Mesenchymal stem cell (in vitro differentiated cells and primary cell): ENCODE measurements around the gene MSN.

Source experiments
- DNase-seq: peaks from one replicate; pipeline ENCODE4 v3.0.0-alpha.2; 2013
- H2AFZ ChIP-seq: one replicate; pipeline ENCODE4 v1.6.1; 2013; ENCODE audit warnings: low read depth, mild to moderate bottlenecking, control low read depth, inconsistent platforms, low read length, moderate library complexity
- H2AK5ac ChIP-seq: 2 replicates; pipeline ENCODE4 v1.6.1; 2013; ENCODE audit warnings: low read length, moderate library complexity, mild to moderate bottlenecking, inconsistent platforms; ENCODE audit not compliant: severe bottlenecking
- H2BK120ac ChIP-seq: one replicate; pipeline ENCODE4 v1.6.1; 2013; ENCODE audit warnings: low read depth, mild to moderate bottlenecking, inconsistent platforms, low read length, moderate library complexity
- H2BK12ac ChIP-seq, 2 experiments: one replicate each; pipeline ENCODE4 v1.6.1; 2013; ENCODE audit warnings: inconsistent platforms in 2 of 2, low read length in 2 of 2, mild to moderate bottlenecking in 2 of 2, moderate library complexity in 2 of 2, control low read depth in 1 of 2
- H2BK15ac ChIP-seq: one replicate; pipeline ENCODE4 v1.6.1; 2013; ENCODE audit warnings: mild to moderate bottlenecking, low read depth, inconsistent platforms; ENCODE audit not compliant: poor library complexity, severe bottlenecking
- H2BK5ac ChIP-seq: 2 replicates; pipeline ENCODE4 v1.6.1; 2013; ENCODE audit warnings: low read depth, mild to moderate bottlenecking, low read length, control low read depth, inconsistent platforms; ENCODE audit not compliant: poor library complexity, severe bottlenecking
- H3K14ac ChIP-seq, 2 experiments: one replicate each; pipeline ENCODE4 v1.6.1; 2013; ENCODE audit warnings: inconsistent platforms in 2 of 2, low read length in 2 of 2, control low read depth in 1 of 2, mild to moderate bottlenecking in 1 of 2, moderate library complexity in 1 of 2
- H3K18ac ChIP-seq, 2 experiments: one replicate each; pipeline ENCODE4 v1.6.1; 2013; ENCODE audit warnings: inconsistent platforms in 2 of 2, low read length in 2 of 2, control low read depth in 1 of 2, low read depth in 1 of 2, mild to moderate bottlenecking in 1 of 2
- H3K23ac ChIP-seq, 2 experiments: one replicate each; pipeline ENCODE4 v1.6.1; 2013; ENCODE audit warnings: inconsistent platforms in 2 of 2, low read length in 2 of 2, mild to moderate bottlenecking in 2 of 2, moderate library complexity in 2 of 2, control low read depth in 1 of 2
- H3K27ac ChIP-seq: 2 replicates; pipeline ENCODE4 v1.5.1; 2013; ENCODE audit warnings: mild to moderate bottlenecking, moderate library complexity, low read length, control low read depth, inconsistent platforms; ENCODE audit not compliant: poor library complexity, severe bottlenecking
- H3K27me3 ChIP-seq, 2 experiments: 2 replicates each; pipeline versions ENCODE4 v1.6.1 to v1.7.0; 2013; ENCODE audit warnings: low read length in 2 of 2, mild to moderate bottlenecking in 2 of 2, moderate library complexity in 2 of 2, control low read depth in 1 of 2, inconsistent platforms in 1 of 2; ENCODE audit not compliant: control insufficient read depth in 1 of 2, insufficient read depth in 1 of 2
- H3K36me3 ChIP-seq, 2 experiments: 2 replicates each; pipeline versions ENCODE4 v1.6.1 to v1.7.0; 2013; ENCODE audit warnings: low read length in 2 of 2, control low read depth in 1 of 2, inconsistent platforms in 1 of 2, low read depth in 1 of 2, mild to moderate bottlenecking in 1 of 2; ENCODE audit not compliant: insufficient read depth in 2 of 2, control insufficient read depth in 1 of 2
- H3K4ac ChIP-seq, 2 experiments: one replicate each; pipeline ENCODE4 v1.6.1; 2013; ENCODE audit warnings: inconsistent platforms in 2 of 2, low read length in 2 of 2, mild to moderate bottlenecking in 2 of 2, moderate library complexity in 2 of 2, control low read depth in 1 of 2, low read depth in 1 of 2
- H3K4me1 ChIP-seq: 2 replicates; pipeline ENCODE4 v1.6.1; 2013; ENCODE audit warnings: low read depth, low read length, control low read depth; ENCODE audit not compliant: control insufficient read depth, insufficient read depth
- H3K4me2 ChIP-seq: 2 replicates; pipeline ENCODE4 v1.6.1; 2013; ENCODE audit warnings: low read length, mild to moderate bottlenecking, inconsistent platforms; ENCODE audit not compliant: poor library complexity, severe bottlenecking
- H3K4me3 ChIP-seq, 2 experiments: 2 replicates each; pipeline versions ENCODE4 v1.5.1 to v1.7.0; 2013; ENCODE audit warnings: low read length in 2 of 2, mild to moderate bottlenecking in 2 of 2, control low read depth in 1 of 2, low read depth in 1 of 2; ENCODE audit not compliant: insufficient read depth in 1 of 2
- H3K79me1 ChIP-seq: replicated peaks from 2 replicates; pipeline ENCODE4 v1.6.1; 2013; ENCODE audit warnings: mild to moderate bottlenecking, control low read depth, low read length, inconsistent platforms; ENCODE audit not compliant: poor library complexity, severe bottlenecking
- H3K9ac ChIP-seq: 2 replicates; pipeline ENCODE4 v1.7.0; 2013; ENCODE audit warnings: mild to moderate bottlenecking, low read length, moderate library complexity
- H3K9me3 ChIP-seq: 2 replicates; pipeline ENCODE4 v1.7.0; 2013; ENCODE audit warnings: mild to moderate bottlenecking, low read length; ENCODE audit not compliant: control insufficient read depth
- H4K8ac ChIP-seq: one replicate; pipeline ENCODE4 v1.6.1; 2013; ENCODE audit warnings: inconsistent platforms, mild to moderate bottlenecking, low read length, moderate library complexity
- H4K91ac ChIP-seq: one replicate; pipeline ENCODE4 v1.6.1; 2013; ENCODE audit warnings: mild to moderate bottlenecking, low read length, inconsistent platforms
- WGBS: methylation state at CpG from one replicate; pipeline ENCODE4 v1.1.7; 2013; ENCODE audit warnings: mixed read lengths; 5-methylcytosine and 5-hydroxymethylcytosine counted together

MSN gene

GRCh38 chrX:65687367-65687766, 19.9 kb downstream of the MSN start:
- H3K27me3 ChIP-seq: no peaks in the 10 kb centered on the region
- H3K23ac ChIP-seq: no peak overlapping the region
- H4K8ac ChIP-seq: no peak overlapping the region
- no peak for DNase-seq
- WGBS: 80% methylated on average over 2 of the region's 3 CpGs
- peak overlapping the region in 1 of 2 experiments; percentile 43 for H3K18ac ChIP-seq
- no peak overlapping the region for H2BK12ac ChIP-seq
- no peak overlapping the region for H3K4me3 ChIP-seq
- H3K79me1 ChIP-seq: no peaks in the 10 kb centered on the region
- H3K4ac ChIP-seq: no peak overlapping the region
- H2BK5ac ChIP-seq: no peak overlapping the region
- no peak overlapping the region for H2BK120ac ChIP-seq
- no peak overlapping the region for H2AK5ac ChIP-seq
- no peaks in the 10 kb centered on the region for H3K9me3 ChIP-seq
- peaks cover 7% of the 10 kb centered on the region for H3K4me1 ChIP-seq
- H3K27ac ChIP-seq: no peak overlapping the region
- no peak overlapping the region for H3K4me2 ChIP-seq
- H2BK15ac ChIP-seq: no peak overlapping the region
- no peak overlapping the region for H4K91ac ChIP-seq
- H2AFZ ChIP-seq: no peak overlapping the region
- H3K36me3 ChIP-seq: peaks cover 0 to 6% of the 10 kb centered on the region in 2 experiments
- no peak overlapping the region for H3K9ac ChIP-seq
- no peak overlapping the region for H3K14ac ChIP-seq

GRCh38 chrX:65688403-65688871, 21.0 kb downstream of the MSN start:
- WGBS: 6% methylated on average over 2 of the region's 3 CpGs

GRCh38 chrX:65689377-65689776, 21.9 kb downstream of the MSN start:
- DNase-seq: no peak
- H4K91ac ChIP-seq: no peak overlapping the region
- no peak overlapping the region for H3K27ac ChIP-seq
- H3K79me1 ChIP-seq: no peaks in the 10 kb centered on the region
- H3K23ac ChIP-seq: no peak overlapping the region
- H3K4me2 ChIP-seq: no peak overlapping the region
- no peak overlapping the region for H3K4me3 ChIP-seq
- H2BK5ac ChIP-seq: no peak overlapping the region
- no peak overlapping the region for H2BK12ac ChIP-seq
- H3K9me3 ChIP-seq: no peaks in the 10 kb centered on the region
- H3K9ac ChIP-seq: no peak overlapping the region
- WGBS: 80% methylated on average over 2 of the region's 2 CpGs
- no peaks in the 10 kb centered on the region for H3K36me3 ChIP-seq
- no peak overlapping the region for H4K8ac ChIP-seq
- no peak overlapping the region for H2AFZ ChIP-seq
- no peak overlapping the region for H2BK15ac ChIP-seq
- no peak overlapping the region for H3K4ac ChIP-seq
- H3K4me1 ChIP-seq: peaks cover 7% of the 10 kb centered on the region
- H3K27me3 ChIP-seq: no peaks in the 10 kb centered on the region
- no peak overlapping the region for H2BK120ac ChIP-seq
- H3K18ac ChIP-seq: no peak overlapping the region
- H3K14ac ChIP-seq: no peak overlapping the region
- no peak overlapping the region for H2AK5ac ChIP-seq

More at GRCh38 chrX:65688403-65688871, 21.0 kb downstream of the MSN start:
- H3K4me2 ChIP-seq: no peak overlapping the region
- no peak overlapping the region for H3K18ac ChIP-seq
- no peak overlapping the region for H3K14ac ChIP-seq
- no peak overlapping the region for H2BK120ac ChIP-seq
- H3K4ac ChIP-seq: no peak overlapping the region
- H3K27ac ChIP-seq: peak overlapping the region; percentile 38
- H2AFZ ChIP-seq: no peak overlapping the region
- H3K36me3 ChIP-seq: no peaks in the 10 kb centered on the region
- no peak overlapping the region for H4K8ac ChIP-seq
- no peaks in the 10 kb centered on the region for H3K9me3 ChIP-seq
- H2BK12ac ChIP-seq: no peak overlapping the region
- peak; percentile 91 for DNase-seq
- H2AK5ac ChIP-seq: no peak overlapping the region
- no peaks in the 10 kb centered on the region for H3K79me1 ChIP-seq
- H3K4me1 ChIP-seq: peaks cover 7% of the 10 kb centered on the region
- no peak overlapping the region for H2BK15ac ChIP-seq
- H3K4me3 ChIP-seq: no peak overlapping the region
- no peak overlapping the region for H2BK5ac ChIP-seq
- H3K27me3 ChIP-seq: no peaks in the 10 kb centered on the region
- H3K23ac ChIP-seq: no peak overlapping the region
- no peak overlapping the region for H3K9ac ChIP-seq
- no peak overlapping the region for H4K91ac ChIP-seq

- H3K27me3 ChIP-seq: no peaks in the 10 kb centered on the region
- DNase-seq: peak; percentile 88
- WGBS: 37% methylated on average over 5 of the region's 5 CpGs
- H3K9ac ChIP-seq: peak overlapping the region; percentile 51
- H4K8ac ChIP-seq: no peak overlapping the region
- no peak overlapping the region for H3K14ac ChIP-seq
- no peaks in the 10 kb centered on the region for H3K36me3 ChIP-seq
- no peak overlapping the region for H3K27ac ChIP-seq
- peaks cover 7% of the 10 kb centered on the region for H3K4me1 ChIP-seq
- H3K18ac ChIP-seq: no peak overlapping the region
- no peaks in the 10 kb centered on the region for H3K79me1 ChIP-seq
- no peak overlapping the region for H3K23ac ChIP-seq
- no peak overlapping the region for H3K4me3 ChIP-seq
- H2BK5ac ChIP-seq: no peak overlapping the region
- H3K4ac ChIP-seq: no peak overlapping the region
- H4K91ac ChIP-seq: no peak overlapping the region
- H2AFZ ChIP-seq: no peak overlapping the region
- no peaks in the 10 kb centered on the region for H3K9me3 ChIP-seq
- no peak overlapping the region for H3K4me2 ChIP-seq
- no peak overlapping the region for H2BK12ac ChIP-seq
- H2BK15ac ChIP-seq: no peak overlapping the region
- H2BK120ac ChIP-seq: no peak overlapping the region
- H2AK5ac ChIP-seq: no peak overlapping the region
Measured at GRCh38 chrX:65690057-65690855, 22.8 kb downstream of the MSN start.
